ENCODE results near the gene MVK. TPM values are rescaled to one million over a fixed set of nuclear protein-coding genes. Genes with fewer than 3 reads are reported as not detected.

Gene MVK
- total RNA-seq, 2 donors from 2014 or later = 12.8 to 22.6 TPM

DNA sequence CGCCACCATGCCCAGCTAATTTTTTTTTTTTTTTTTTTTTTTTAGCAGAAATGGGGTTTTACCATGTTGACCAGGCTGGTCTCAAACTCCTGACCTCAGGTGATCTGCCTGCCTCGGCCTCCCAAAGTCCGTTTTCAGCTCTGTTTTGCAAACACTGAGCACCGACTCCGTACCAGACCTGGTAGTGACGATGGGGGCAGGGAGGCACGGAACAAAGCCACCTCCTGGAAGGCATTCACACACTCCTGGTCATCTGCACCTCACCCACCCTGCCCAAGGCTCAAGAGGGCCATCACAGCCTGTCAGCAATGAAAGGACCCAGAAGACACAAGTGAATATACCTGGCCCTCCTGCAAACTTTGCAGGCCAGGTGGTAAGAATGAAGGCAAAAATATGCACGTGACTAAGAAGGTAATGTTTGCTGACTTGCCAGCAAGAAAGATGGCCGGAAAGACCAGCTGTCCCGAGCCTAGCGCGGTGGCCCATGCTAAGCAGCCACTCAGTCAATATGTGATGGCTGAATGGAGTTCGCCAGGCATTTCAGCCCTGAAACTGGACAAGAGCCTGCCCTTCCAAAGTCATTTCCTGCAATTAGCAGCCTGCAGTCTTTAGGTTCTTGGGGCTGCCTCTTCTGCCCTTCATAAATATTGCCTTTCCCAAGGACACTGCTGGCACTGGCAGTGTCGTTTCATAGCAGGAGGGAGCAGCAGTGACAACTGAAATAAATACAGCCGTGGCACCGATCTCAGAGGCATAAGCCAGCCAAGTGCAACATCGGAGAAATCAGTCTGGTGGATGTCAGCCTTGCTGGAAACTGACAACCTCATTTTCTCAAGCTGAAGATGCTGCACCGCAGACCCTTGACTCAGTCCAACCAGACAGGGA lies 17.9 kb upstream of the MVK start:
- H3K36me3 Mint-ChIP-seq (ENCODE audit: low read depth) = no peaks in the 10 kb centered on the region
- no peak overlapping the region for H3K27ac Mint-ChIP-seq
- Histone ChIP-seq H3K9ac (ENCODE audit: extremely low read depth, low read length, poor library complexity, severe bottlenecking) (no peak overlapping the region), H3K36me3 (ENCODE audit: control insufficient read depth, insufficient read depth, low read length) (no peaks in the 10 kb centered on the region), H3K9me3 (ENCODE audit: control insufficient read depth, low read length) (no peaks in the 10 kb centered on the region), H3K27me3 (ENCODE audit: control insufficient read depth, insufficient read depth, low read length, poor library complexity, severe bottlenecking) (no peaks in the 10 kb centered on the region), H3K4me3 (ENCODE audit: low read length) (no peak overlapping the region), H3K27ac (ENCODE audit: low read depth, low read length) (no peak overlapping the region), H3K4me1 (ENCODE audit: control insufficient read depth, insufficient read depth, low read length) (no peaks in the 10 kb centered on the region)
- TF ChIP-seq, protein P1, sequence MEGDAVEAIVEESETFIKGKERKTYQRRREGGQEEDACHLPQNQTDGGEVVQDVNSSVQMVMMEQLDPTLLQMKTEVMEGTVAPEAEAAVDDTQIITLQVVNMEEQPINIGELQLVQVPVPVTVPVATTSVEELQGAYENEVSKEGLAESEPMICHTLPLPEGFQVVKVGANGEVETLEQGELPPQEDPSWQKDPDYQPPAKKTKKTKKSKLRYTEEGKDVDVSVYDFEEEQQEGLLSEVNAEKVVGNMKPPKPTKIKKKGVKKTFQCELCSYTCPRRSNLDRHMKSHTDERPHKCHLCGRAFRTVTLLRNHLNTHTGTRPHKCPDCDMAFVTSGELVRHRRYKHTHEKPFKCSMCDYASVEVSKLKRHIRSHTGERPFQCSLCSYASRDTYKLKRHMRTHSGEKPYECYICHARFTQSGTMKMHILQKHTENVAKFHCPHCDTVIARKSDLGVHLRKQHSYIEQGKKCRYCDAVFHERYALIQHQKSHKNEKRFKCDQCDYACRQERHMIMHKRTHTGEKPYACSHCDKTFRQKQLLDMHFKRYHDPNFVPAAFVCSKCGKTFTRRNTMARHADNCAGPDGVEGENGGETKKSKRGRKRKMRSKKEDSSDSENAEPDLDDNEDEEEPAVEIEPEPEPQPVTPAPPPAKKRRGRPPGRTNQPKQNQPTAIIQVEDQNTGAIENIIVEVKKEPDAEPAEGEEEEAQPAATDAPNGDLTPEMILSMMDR (conservative IDR thresholded peaks at IDR 0.05) = no peak
- no peak overlapping the region for H3K4me3 Mint-ChIP-seq
- no peaks in the 10 kb centered on the region for H3K4me1 Mint-ChIP-seq
- no peaks in the 10 kb centered on the region for H3K9me3 Mint-ChIP-seq
- DNase-seq = no peak
- H3K27me3 Mint-ChIP-seq (ENCODE audit: insufficient read depth) = peaks cover 2% of the 10 kb centered on the region
- 85 to 92% methylated on average over 11 to 18 of the region's 18 CpGs for WGBS, 2 experiments (ENCODE audit: insufficient coverage in 1 of 2, insufficient read length in 1 of 2)

DNA sequence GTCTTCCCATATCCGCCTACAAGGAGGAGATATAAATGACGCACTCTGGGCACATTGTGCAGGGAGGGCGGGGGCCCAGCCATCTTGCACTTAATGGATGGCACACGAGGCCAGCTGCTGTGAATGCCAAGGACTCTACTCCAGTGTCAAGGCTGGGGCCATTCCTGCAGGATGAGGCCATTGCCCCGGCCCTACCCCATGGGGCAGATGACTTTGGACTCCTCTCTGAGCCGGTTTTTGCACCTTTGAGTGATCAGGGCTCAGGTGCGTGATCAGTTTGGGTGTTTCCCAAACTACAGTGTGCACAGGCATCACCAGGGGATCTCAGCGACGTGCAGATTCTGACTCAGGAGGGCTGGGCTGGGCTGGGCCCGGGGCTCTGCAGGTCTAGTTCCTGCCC lies 16.4 kb upstream of the MVK start:
- peaks cover 7% of the 10 kb centered on the region for H3K36me3 Mint-ChIP-seq (ENCODE audit: low read depth)
- 91 to 94% methylated on average over 9 to 10 of the region's 10 CpGs for WGBS, 2 experiments (ENCODE audit: insufficient coverage in 1 of 2, insufficient read length in 1 of 2)
- Histone ChIP-seq H3K27me3 (ENCODE audit: control insufficient read depth, insufficient read depth, low read length, poor library complexity, severe bottlenecking) (no peaks in the 10 kb centered on the region), H3K27ac (ENCODE audit: low read depth, low read length) (no peak overlapping the region), H3K36me3 (ENCODE audit: control insufficient read depth, insufficient read depth, low read length) (no peaks in the 10 kb centered on the region), H3K4me3 (ENCODE audit: low read length) (no peak overlapping the region), H3K4me1 (ENCODE audit: control insufficient read depth, insufficient read depth, low read length) (no peaks in the 10 kb centered on the region), H3K9me3 (ENCODE audit: control insufficient read depth, low read length) (no peaks in the 10 kb centered on the region), H3K9ac (ENCODE audit: extremely low read depth, low read length, poor library complexity, severe bottlenecking) (no peak overlapping the region)
- no peak overlapping the region for H3K4me3 Mint-ChIP-seq
- no peak for DNase-seq
- no peaks in the 10 kb centered on the region for H3K4me1 Mint-ChIP-seq
- H3K27me3 Mint-ChIP-seq (ENCODE audit: insufficient read depth) = peaks cover 2% of the 10 kb centered on the region
- TF ChIP-seq, protein P1 (conservative IDR thresholded peaks at IDR 0.05) = no peak
- peaks cover under 1% of the 10 kb centered on the region for H3K9me3 Mint-ChIP-seq
- H3K27ac Mint-ChIP-seq = no peak overlapping the region

DNA sequence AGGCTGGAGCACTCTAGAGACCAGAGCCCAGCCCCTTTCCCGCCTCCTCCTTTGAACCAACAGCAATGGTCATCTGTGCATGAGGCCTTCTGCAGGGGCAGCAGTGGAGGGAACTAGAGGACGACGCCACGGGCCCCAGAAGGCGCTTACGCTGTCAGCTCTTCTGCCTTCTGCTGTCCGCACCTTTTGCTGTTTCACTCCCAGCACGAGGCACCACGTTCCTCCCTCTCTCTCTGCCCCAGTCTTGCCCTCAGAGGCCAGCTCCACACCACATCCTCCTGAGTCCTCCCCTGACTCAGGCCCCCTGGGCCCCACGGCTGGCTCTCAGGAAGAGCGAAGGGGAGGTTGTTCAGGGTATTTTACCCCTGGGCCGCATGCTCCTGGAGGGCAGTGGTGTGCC lies 15.8 kb upstream of the MVK start:
- H3K4me1 ChIP-seq (ENCODE audit: control insufficient read depth, insufficient read depth, low read length) = no peaks in the 10 kb centered on the region
- no peak overlapping the region for H3K27ac ChIP-seq (ENCODE audit: low read depth, low read length)
- TF ChIP-seq, protein P1 (conservative IDR thresholded peaks at IDR 0.05) = no peak

More for the DNA sequence above, 15.8 kb upstream of the MVK start:
- 86 to 90% methylated on average over 8 to 12 of the region's 12 CpGs for WGBS, 2 experiments (ENCODE audit: insufficient coverage in 1 of 2, insufficient read length in 1 of 2)
- Histone ChIP-seq H3K9me3 (ENCODE audit: control insufficient read depth, low read length) (no peaks in the 10 kb centered on the region), H3K27me3 (ENCODE audit: control insufficient read depth, insufficient read depth, low read length, poor library complexity, severe bottlenecking) (no peaks in the 10 kb centered on the region), H3K4me3 (ENCODE audit: low read length) (no peak overlapping the region), H3K36me3 (ENCODE audit: control insufficient read depth, insufficient read depth, low read length) (no peaks in the 10 kb centered on the region), H3K9ac (ENCODE audit: extremely low read depth, low read length, poor library complexity, severe bottlenecking) (no peak overlapping the region)
- Mint-ChIP-seq H3K27ac (no peak overlapping the region), H3K9me3 (peaks cover 4% of the 10 kb centered on the region), H3K36me3 (ENCODE audit: low read depth) (peaks cover 11% of the 10 kb centered on the region), H3K27me3 (ENCODE audit: insufficient read depth) (peaks cover 2% of the 10 kb centered on the region), H3K4me3 (no peak overlapping the region), H3K4me1 (no peaks in the 10 kb centered on the region)
- no peak for DNase-seq

Measured in endodermal cell (in vitro differentiated cells).